NCI-H460 (cell line): ENCODE data around the gene BTBD19. TPM values are rescaled to one million over a fixed set of nuclear protein-coding genes. Genes with fewer than 3 reads are reported as not detected.
"Not testable (repeated sequence)": the region's sequence is repeated elsewhere in the genome, so short reads cannot be mapped to it uniquely, and the experiment has no call there.

ENCODE experiments used
- DNase-seq: peaks from one replicate; pipeline ENCODE4 v3.0.0-alpha.2; 2016; ENCODE audit warnings: low read depth; ENCODE audit errors: extremely low read depth
- total RNA-seq: library from RNA; depleted of rRNA; stranded (reverse); fragments of >200 nt; shearing (Covaris generic); gene quantifications from 2 replicates; pipeline ENCODE4 v1.2.3, GENCODE V29; 2014

BTBD19 gene
- total RNA-seq, 1 experiment from 2014 or later = 1.5 TPM

GRCh38 chr1:44786841-44787426, 21.4 kb upstream of the BTBD19 start:
- no peak for DNase-seq

DNA sequence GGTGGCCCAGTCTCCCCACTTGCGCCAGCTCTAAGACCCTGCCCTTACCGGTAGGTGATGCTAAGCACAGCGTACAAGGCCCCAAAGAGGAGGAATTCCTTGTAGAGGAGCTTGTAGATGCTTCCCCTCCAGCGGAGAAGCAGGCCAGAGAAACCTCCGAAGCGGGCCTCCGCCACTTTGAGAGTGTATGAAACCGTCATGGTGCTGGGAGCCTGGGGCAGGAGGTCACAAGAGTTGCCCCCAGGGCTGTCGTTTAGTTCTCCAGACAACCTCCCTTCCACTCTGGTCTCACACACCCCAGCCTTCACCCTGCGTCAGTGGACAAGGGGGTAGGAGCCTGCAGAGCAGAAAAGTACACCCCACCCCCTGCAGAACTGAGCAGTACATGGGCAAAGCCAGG, 20.8 kb upstream of the BTBD19 start:
- DNase-seq = no peak

- DNase-seq = no peak
Measured at GRCh38 chr1:44788120-44788860, 20.0 kb upstream of the BTBD19 start, which contains the start of gene BEST4. BEST4 (minus strand) TSS chr1:44788170; CDS start chr1:44787705, 465 bp downstream.

DNA sequence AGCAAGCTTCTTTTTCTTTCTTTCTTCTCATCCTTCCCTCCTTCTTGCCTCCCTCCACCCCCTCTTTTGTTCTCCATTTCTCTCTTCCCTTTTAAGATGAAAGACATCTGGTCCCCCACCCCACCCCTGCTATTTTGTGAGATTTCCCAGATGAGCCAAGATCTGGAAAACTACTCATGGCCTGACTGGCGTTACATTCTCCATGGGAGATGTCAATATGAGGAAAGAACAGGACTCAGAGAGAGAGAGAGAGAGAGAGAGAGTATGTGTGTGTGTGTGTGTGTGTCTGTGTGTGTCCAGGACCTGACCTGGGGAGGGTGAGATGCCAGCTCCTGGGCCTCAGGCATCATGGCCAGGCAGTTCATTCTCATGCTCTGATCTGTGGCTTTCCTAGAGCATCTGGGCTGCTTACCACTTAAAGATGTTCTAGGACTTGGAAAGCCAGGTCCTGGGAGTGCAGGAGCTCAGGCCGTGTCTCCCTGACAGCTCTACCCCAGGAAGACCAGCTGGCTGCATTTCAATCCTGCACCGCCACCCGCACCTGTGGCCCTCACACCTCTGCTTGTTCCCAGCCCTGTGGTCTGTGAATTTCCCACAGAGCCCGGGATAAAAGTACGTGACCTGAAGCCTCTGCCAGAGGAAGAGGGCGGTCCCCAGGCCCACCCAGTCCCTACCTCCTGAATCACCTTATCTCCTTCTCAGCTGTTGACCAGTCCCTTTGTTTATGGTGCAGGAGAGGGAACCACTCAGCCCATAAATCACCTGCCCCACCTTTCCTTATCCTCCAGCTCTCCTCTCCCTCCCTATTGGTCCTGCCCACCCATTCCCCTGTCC, 17.1 kb upstream of the BTBD19 start:
- no peak for DNase-seq

- DNase-seq = no peak
Measured at GRCh38 chr1:44792736-44793502, 15.4 kb upstream of the BTBD19 start.

DNA sequence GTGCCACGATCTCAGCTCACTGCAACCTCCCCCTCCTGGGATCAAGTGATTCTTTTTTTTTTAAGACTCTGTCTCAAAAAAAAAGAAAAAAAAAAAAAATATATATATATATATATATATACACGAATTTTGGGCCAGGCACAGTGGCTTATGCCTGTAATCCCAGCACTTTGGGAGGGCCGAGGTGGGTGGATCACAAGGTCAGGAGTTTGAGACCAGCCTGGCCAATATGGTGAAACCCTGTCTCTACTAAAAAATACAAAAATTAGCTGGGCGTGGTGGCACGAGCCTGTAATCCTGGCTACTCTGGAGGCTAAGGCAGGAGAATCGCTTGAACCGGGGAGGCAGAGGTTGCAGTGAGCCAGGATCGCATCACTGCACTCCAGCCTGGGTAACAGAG, 10.4 kb upstream of the BTBD19 start:
- DNase-seq = not testable (repeated sequence)

GRCh38 chr1:44798481-44799365, 9.6 kb upstream of the BTBD19 start:
- no peak for DNase-seq

- peak; percentile 93 for DNase-seq
Measured at GRCh38 chr1:44799770-44800584, 8.3 kb upstream of the BTBD19 start, which contains the start of gene PLK3. PLK3 (plus strand) TSS chr1:44800377; CDS start chr1:44800464, 87 bp downstream.

DNA sequence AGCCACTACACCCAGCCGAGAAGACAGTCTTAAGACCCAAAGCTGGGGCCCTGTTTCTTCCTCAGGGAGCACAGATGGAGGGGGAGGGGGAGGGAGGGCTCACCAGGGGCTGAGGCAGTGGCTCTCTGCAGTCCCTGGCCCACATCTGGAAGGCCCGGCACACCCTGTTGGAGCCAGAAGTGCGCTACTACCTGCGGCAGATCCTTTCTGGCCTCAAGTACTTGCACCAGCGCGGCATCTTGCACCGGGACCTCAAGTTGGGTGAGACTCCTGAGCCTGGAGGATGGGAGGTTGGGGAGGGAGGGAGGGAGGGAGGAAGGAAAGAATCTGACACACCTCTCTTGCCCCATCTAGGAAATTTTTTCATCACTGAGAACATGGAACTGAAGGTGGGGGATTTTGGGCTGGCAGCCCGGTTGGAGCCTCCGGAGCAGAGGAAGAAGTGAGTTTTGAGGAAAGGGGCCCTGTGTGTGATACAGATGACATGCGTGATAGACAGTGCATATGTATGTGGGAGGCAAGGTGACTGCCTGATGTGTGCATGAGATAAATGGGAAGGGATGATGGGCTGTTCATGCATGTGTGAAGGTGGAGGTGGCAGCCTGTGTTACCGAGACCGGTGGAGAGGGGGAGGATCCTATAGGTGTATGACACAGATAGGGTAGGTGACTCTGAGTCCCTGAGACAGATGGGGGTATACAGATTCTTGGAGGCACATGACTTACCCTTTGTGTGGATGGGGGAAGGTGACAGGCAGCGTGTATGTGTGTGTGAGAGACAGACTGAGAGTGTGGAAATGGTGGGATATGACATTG, 6.6 kb upstream of the BTBD19 start:
- DNase-seq = no peak

- DNase-seq = no peak
Measured at GRCh38 chr1:44802306-44803061, 5.8 kb upstream of the BTBD19 start.

- no peak for DNase-seq
Measured at GRCh38 chr1:44803062-44803311, 5.3 kb upstream of the BTBD19 start.

GRCh38 chr1:44803312-44804095, 4.8 kb upstream of the BTBD19 start:
- DNase-seq = no peak

DNA sequence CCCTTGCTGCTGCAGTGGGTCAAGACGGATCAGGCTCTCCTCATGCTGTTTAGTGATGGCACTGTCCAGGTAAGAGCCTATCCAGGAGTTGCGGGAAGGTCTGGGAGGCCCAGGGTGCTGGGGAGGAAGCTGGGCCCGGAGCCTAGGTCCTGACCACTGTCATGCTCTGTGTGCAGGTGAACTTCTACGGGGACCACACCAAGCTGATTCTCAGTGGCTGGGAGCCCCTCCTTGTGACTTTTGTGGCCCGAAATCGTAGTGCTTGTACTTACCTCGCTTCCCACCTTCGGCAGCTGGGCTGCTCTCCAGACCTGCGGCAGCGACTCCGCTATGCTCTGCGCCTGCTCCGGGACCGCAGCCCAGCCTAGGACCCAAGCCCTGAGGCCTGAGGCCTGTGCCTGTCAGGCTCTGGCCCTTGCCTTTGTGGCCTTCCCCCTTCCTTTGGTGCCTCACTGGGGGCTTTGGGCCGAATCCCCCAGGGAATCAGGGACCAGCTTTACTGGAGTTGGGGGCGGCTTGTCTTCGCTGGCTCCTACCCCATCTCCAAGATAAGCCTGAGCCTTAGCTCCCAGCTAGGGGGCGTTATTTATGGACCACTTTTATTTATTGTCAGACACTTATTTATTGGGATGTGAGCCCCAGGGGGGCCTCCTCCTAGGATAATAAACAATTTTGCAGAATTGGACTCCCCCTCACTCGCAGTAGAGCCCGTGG, 2.9 kb upstream of the BTBD19 start:
- DNase-seq = no peak

- no peak for DNase-seq
Measured at GRCh38 chr1:44806025-44806703, 2.2 kb upstream of the BTBD19 start.

DNA sequence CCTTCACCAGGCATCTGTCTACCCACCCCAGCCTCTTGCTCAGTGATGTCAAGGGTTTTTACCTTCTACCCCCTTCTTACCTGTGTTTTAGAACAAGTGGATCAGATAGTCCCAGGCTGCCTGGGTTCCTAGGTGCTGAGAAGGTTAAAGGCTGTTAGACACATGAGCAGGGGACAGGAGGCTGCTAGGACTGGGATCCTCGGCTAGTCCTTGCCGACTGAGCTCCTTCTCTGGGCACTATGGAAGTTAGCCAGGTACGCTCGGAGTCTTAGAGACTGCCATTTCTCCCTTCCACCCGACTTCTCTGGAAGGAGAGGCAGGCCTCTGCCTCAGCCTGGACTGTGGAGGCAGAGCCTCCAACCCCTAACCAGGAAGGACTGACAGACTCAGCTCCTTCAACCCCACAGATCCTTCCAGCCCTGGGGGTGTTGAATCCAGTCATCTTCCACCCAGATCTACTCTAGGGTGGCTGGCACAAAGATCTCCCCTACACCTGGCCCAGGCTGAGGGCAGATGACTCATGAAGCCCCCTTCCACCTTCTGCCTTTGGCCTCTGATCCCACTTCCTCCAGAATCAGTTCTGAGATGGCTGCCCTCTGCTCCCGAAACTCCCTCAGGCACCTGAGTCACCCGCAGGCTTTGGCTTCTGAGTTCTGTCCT, 1.5 kb upstream of the BTBD19 start, which contains the start of gene DYNLT4:
Gene DYNLT4, minus strand, starts transcription at position 648 of the 660 bp plus-strand sequence. CDS start 683 bp downstream, outside the sequence.
- DNase-seq = no peak
